Activated CD8-positive, alpha-beta memory T cell treated with anti-CD3 and anti-CD28 coated beads for 1 hour (primary cell): Measurements from ENCODE around the gene EIF5AL1.
"Not testable (repeated sequence)": the region's sequence is repeated elsewhere in the genome, so short reads cannot be mapped to it uniquely, and the experiment has no call there.

ENCODE experiments used
- DNase-seq, 2 donors: peaks; one replicate each; pipeline ENCODE4 v3.0.0-alpha.2; 2020; ENCODE audit warnings: low read depth in 1 of 2; ENCODE audit errors: extremely low read depth in 1 of 2

Gene EIF5AL1

DNA sequence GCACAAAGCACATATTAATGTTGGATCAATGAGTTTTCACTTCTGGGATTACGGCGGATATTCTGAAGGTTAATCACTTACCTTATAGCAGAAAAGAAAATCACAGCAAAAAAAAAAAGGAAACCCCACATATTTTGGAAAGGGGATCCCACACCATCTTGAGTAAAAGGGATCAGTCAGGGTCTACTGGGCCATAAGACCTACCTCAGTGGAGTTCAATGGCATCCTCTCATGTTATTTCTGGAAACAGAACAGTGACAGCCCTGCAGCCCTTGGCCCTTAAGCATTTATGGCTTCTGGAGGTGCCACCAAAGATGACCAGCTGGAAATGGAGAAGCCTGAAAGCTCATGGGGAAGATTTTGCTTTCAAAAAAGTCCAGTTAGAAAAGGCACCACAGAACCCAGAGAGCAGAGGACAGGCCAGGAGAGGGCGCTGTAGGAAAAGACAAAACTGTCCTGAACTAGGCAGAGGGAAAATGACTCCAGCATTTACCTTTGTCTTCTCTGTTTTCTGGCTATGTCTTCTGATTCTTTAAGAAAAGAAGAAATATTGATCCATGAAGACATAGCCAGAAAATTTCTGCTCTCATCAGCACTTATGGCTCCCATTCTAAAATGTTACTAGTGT, 2.9 kb upstream of the EIF5AL1 start:
- DNase-seq = not testable (repeated sequence)

GRCh38 chr10:79509934-79510508, 2.3 kb upstream of the EIF5AL1 start:
- not testable (repeated sequence) for DNase-seq

- DNase-seq = not testable (repeated sequence)
These were observed 4.3 kb downstream of the EIF5AL1 start for GRCh38 chr10:79516532-79517205.

DNA sequence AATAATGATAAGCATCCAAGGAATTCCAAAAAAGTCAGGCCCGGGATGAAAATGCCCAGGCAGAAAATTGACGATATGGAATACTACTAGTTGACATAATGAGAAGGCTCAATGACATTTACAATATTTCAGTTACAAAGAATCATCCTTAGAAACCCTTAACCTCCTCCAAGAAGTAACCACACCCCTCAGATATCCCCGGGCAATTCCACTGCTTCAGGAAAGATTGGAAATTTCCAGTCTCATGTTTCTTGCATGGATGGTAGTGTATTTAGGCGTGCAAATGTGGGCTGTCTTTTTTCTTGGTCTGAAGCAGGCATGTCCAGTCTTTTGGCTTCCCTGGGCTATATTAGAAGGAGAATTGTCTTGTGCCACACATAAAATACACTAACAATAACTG, 5.2 kb downstream of the EIF5AL1 start:
- DNase-seq = not testable (repeated sequence)

- not testable (repeated sequence) for DNase-seq
These were observed 9.4 kb downstream of the EIF5AL1 start for GRCh38 chr10:79521751-79522150.

DNA sequence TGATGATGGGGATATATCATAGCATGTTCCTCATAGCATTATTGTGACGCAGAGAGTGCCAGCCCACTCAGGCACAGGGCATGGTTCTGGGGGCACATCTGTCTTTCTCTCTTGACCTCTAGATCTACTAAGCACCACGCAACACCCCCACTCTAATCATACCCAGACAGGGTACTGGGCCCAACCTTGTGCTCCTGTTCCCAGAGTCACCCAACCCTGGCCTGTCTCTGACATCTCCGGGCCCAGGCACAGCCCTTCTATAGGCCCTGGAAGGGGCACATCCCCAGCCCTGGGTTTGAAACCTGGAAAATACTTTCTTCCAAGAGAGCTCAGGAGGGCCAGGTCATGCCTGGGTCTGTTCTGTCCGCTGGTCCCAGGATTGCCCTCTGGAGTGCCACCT, 10.1 kb downstream of the EIF5AL1 start:
- not testable (repeated sequence) for DNase-seq

GRCh38 chr10:79523157-79523853, 11.0 kb downstream of the EIF5AL1 start:
- not testable (repeated sequence) for DNase-seq

GRCh38 chr10:79525049-79525710, 12.8 kb downstream of the EIF5AL1 start:
- DNase-seq = not testable (repeated sequence)

DNA sequence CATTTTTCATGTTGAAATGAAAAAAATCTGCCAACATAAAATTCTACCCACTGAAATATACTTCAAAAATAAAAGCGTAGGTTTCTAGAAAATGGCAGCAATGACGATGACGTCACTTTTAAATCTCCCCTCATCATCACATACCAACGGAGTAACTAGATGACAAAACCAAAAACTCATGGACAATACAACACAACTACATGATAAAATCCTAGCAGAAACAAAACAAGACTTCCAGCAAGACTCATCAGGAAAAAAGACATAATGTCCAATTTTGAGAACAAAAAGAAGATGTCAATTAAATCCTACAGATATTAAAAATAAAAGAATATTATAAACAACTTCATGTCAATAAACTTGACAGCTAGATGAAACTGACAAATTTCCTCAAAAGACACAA, 15.9 kb downstream of the EIF5AL1 start:
- not testable (repeated sequence) for DNase-seq

DNA sequence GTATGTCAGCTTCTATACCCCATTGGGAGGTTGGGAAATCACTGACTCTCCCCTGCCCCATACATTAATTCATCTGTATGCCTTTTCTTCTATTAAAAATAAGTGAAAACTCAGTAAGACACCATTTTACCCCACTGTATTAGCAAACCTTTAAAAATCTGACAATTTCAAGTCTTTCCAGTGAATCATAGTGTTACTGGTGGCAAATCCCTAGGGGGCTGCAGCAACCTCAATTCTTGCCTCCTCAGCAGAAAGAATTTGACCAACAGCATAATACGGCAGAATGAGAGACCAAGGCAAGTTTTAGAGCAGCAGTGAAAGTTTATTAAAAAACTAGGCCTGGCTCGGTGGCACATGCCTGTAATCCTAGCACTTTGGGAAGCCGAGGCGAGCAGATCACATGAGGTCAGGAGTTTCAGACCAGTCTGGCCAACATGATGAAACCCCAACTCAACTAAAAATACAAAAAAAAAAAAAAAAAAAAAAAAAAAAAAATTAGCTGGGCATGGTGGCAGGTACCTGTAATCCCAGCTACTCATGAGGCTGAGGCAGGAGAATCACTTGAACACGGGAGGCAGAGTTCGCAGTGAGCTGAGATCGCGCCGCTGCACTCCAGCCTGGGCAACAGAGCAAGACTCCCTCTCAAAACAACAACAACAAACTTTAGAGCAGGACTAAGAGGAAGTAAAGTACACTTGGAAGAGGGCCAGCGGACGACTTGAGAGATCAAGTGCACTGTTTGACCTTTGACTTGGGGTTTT, 21.0 kb downstream of the EIF5AL1 start:
- DNase-seq = not testable (repeated sequence)

DNA sequence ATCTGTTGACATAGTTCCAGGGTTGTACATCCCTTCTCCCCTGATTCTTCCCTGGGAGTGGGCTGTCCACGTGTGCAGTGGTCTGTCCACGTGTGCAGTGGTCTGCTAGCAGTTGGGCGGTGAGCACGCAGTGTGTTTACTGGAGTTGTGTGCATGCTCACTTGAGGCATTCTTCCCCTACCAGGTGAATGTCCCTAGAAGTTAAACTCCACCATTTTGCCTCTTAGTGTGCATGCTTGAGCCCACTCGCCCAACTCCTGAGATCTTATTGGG, 21.5 kb downstream of the EIF5AL1 start:
- not testable (repeated sequence) for DNase-seq

GRCh38 chr10:79538311-79538710, 26.0 kb downstream of the EIF5AL1 start:
- DNase-seq = not testable (repeated sequence)

DNA sequence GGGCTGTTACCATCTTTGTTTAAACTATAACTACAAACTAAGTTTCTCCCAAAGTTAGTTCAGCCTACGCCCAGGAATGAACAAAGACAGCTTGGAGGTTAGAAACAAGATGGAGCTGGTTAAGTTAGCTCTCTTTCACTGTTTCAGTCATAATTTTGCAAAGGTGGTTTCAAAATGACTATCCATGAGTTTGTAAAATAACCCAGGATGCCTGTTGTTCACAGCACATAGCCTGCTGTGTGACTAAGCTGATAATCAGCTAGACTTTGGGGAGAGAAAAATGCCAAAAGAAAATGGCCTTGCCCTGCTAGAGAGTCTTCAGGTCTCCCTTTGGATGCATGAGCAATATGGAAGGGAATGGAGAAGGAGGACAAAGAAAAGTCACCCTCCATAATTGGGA, 28.6 kb downstream of the EIF5AL1 start:
- not testable (repeated sequence) for DNase-seq

DNA sequence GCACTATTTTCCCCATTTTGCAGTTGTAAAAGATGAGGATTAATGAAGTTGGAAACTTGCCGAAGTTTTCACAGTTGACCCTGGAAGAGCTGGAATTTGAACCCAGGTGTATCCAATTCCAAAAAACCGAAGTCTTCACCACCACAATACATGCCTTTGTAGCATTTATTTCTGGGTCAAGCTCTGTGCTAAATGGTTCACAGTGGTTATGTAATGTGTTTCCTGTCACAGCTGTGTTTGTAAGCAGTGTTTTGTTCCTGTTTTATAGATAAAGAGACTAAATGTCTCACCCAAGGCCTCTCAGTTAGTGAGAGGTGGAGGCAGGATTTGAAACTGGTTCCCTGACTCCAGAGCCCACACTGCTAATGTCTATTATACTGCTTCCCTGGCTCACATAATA, 30.3 kb downstream of the EIF5AL1 start:
- no peak for DNase-seq

DNA sequence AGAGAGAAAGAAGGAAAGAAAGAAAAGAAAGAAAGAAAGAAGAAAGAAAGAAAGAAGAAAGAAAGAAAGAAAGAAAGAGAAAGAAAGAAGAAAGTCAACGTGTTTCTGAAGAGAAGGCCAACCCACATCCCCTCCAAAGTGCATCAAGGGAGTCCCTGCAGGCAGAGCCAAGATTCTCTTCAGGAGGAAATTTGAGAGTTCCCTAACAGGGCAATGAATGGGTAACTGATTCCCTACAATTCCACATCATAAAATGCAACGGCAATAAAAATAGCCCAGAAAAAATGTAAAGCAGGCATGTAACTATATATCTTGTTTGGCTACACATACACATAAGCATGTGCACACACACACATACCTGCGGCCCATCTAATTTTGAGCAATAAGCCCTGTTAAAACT, 32.1 kb downstream of the EIF5AL1 start:
- DNase-seq = not testable (repeated sequence)

GRCh38 chr10:79544926-79545659, 32.8 kb downstream of the EIF5AL1 start:
- not testable (repeated sequence) for DNase-seq

- DNase-seq = not testable (repeated sequence)
These were observed 34.8 kb downstream of the EIF5AL1 start for GRCh38 chr10:79547128-79547527.

- no peak for DNase-seq
These were observed 35.6 kb downstream of the EIF5AL1 start for GRCh38 chr10:79547973-79548372.

DNA sequence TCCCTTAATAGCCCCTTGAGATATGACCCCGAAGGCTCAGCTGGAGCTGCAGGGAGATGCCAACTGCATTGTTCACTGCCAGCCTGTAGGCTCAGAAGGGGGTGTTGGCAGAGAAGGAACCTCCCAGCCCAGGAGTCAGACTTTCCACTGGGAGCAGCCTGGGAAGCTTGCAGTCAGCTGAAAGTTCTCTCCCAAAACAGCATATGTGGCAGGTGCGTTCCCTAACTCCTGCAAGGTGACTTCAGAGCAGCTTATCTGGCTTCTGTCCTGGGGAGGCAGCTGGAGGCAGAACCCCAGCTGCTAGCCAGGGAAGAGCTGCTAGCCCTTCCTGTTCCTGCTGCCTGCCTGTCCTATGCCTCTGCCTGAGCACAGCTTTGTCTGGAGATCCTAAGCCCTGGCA, 39.8 kb downstream of the EIF5AL1 start:
- no peak for DNase-seq
